H1 (cell line): ENCODE data around the gene TNS4. TPM values are rescaled to one million over a fixed set of nuclear protein-coding genes. Genes with fewer than 3 reads are reported as not detected.

Experiments used
- CTCF ChIA-PET: fragments of 300-600 bp; sonication (Branson Sonifier 250); formaldehyde crosslinking; loops from one replicate; lab custom pipeline; 2021; ENCODE audit not compliant: partially characterized antibody; lab: Charles Lee
- POLR2A ChIA-PET: fragments of 300-600 bp; sonication (Branson Sonifier 250); formaldehyde crosslinking; loops from one replicate; lab custom pipeline; 2021; ENCODE audit warnings: inconsistent platforms; ENCODE audit not compliant: partially characterized antibody; lab: Charles Lee
- DNase-seq, 2 experiments: peaks; one replicate each; pipeline versions ENCODE4 v3.0.0 to v3.0.0-alpha.2; 2010 to 2022; ENCODE audit warnings: low spot score in 2 of 2, low read depth in 1 of 2, mixed read lengths in 1 of 2
- FAIRE-seq: peaks from 2 replicates; lab custom pipeline; 2011; peaks lifted over from hg19 to GRCh38; lab: Jason Lieb, UNC
- H2AFZ ChIP-seq: 2 replicates; pipeline ENCODE4 v1.8.1; 2012; ENCODE audit warnings: low read length, inconsistent platforms
- H2AK5ac ChIP-seq: 2 replicates; pipeline ENCODE4 v1.6.1; 2013; ENCODE audit warnings: low read depth, low read length
- H2BK120ac ChIP-seq: replicated peaks from 2 replicates; pipeline ENCODE3; 2013; ENCODE audit warnings: low read depth, low read length, inconsistent platforms
- H2BK12ac ChIP-seq: 2 replicates; pipeline ENCODE4 v1.6.1; 2013; ENCODE audit warnings: low read depth, low read length
- H2BK15ac ChIP-seq: 2 replicates; pipeline ENCODE4 v1.6.1; 2013; ENCODE audit warnings: low read length
- H2BK20ac ChIP-seq: 2 replicates; pipeline ENCODE4 v1.6.1; 2013; ENCODE audit warnings: low read length
- H2BK5ac ChIP-seq: 2 replicates; pipeline ENCODE4 v1.6.1; 2013; ENCODE audit warnings: low read depth, low read length
- H3K14ac ChIP-seq: 2 replicates; pipeline ENCODE4 v1.6.1; 2013; ENCODE audit warnings: inconsistent platforms; ENCODE audit not compliant: insufficient read length
- H3K18ac ChIP-seq: 2 replicates; pipeline ENCODE4 v1.6.1; 2013; ENCODE audit warnings: low read length; ENCODE audit errors: extremely low read depth
- H3K23ac ChIP-seq: 2 replicates; pipeline ENCODE4 v1.6.1; 2013; ENCODE audit warnings: inconsistent platforms; ENCODE audit not compliant: insufficient read length
- H3K23me2 ChIP-seq: 2 replicates; pipeline ENCODE4 v1.6.1; 2013; ENCODE audit warnings: low read depth, low read length
- H3K27ac ChIP-seq: 2 replicates; pipeline ENCODE4 v1.6.1; 2011; ENCODE audit warnings: low read depth, low read length, inconsistent platforms
- H3K27me3 ChIP-seq, 4 experiments: replicated peaks in 1 of 4; 1 replicate in 1 of 4; 2 replicates in 3 of 4; pipeline versions ENCODE4 v1.6.1 to v1.8.1; 2011 to 2013; ENCODE audit warnings: low read length in 3 of 4, mild to moderate bottlenecking in 3 of 4, inconsistent platforms in 2 of 4, mixed read lengths in 2 of 4, moderate library complexity in 1 of 4; ENCODE audit not compliant: control insufficient read depth in 3 of 4, insufficient read depth in 3 of 4; ENCODE audit errors: extremely low read depth in 1 of 4
- H3K36me3 ChIP-seq, 4 experiments: 2 replicates each; pipeline versions ENCODE4 v1.6.1 to v1.8.1; 2011 to 2013; ENCODE audit warnings: mild to moderate bottlenecking in 4 of 4, low read length in 3 of 4, moderate library complexity in 2 of 4, control low read depth in 1 of 4, inconsistent platforms in 1 of 4; ENCODE audit not compliant: insufficient read depth in 4 of 4, control insufficient read depth in 2 of 4
- H3K4ac ChIP-seq: replicated peaks from 2 replicates; pipeline ENCODE3; 2013; ENCODE audit warnings: low read length, low read depth, mixed read lengths, inconsistent platforms; ENCODE audit not compliant: insufficient read length
- H3K4me1 ChIP-seq, 4 experiments: replicated peaks in 1 of 4; 1 replicate in 1 of 4; 2 replicates in 3 of 4; pipeline versions ENCODE4 v1.6.1 to v1.8.1; 2011 to 2013; ENCODE audit warnings: low read length in 3 of 4, inconsistent platforms in 2 of 4, mixed read lengths in 1 of 4; ENCODE audit not compliant: insufficient read depth in 4 of 4, control insufficient read depth in 3 of 4
- H3K4me2 ChIP-seq, 2 experiments: 2 replicates each; pipeline versions ENCODE4 v1.6.1 to v1.8.1; 2011 to 2013; ENCODE audit warnings: low read depth in 2 of 2, low read length in 2 of 2, control low read depth in 1 of 2, inconsistent platforms in 1 of 2, mild to moderate bottlenecking in 1 of 2; ENCODE audit not compliant: insufficient read depth in 1 of 2
- H3K4me3 ChIP-seq, 4 experiments: fragments of 200-600, 300-600 bp in 1 of 4; sonication (generic), shearing (Covaris generic), sonication (Bioruptor Twin) in 1 of 4; 2 replicates each; pipeline versions ENCODE4 v1.5.1 to v1.8.1; 2011 to 2016; ENCODE audit warnings: low read length in 4 of 4, low read depth in 3 of 4, control low read depth in 2 of 4, inconsistent platforms in 2 of 4, mild to moderate bottlenecking in 2 of 4, mixed read lengths in 1 of 4, moderate library complexity in 1 of 4; ENCODE audit not compliant: insufficient read depth in 2 of 4; ENCODE audit errors: extremely low read depth in 1 of 4
- H3K56ac ChIP-seq: replicated peaks from 2 replicates; pipeline ENCODE3; 2013; ENCODE audit warnings: low read depth, mild to moderate bottlenecking, mixed read lengths, low read length, inconsistent platforms; ENCODE audit not compliant: insufficient read length
- H3K79me1 ChIP-seq: 2 replicates; pipeline ENCODE4 v1.6.1; 2013; ENCODE audit warnings: low read depth, low read length, control low read depth
- H3K79me2 ChIP-seq, 2 experiments: 2 replicates each; pipeline versions ENCODE4 v1.6.1 to v1.8.1; 2012 to 2013; ENCODE audit warnings: low read length in 2 of 2, mild to moderate bottlenecking in 2 of 2, inconsistent platforms in 1 of 2; ENCODE audit not compliant: insufficient read depth in 2 of 2, control insufficient read depth in 1 of 2
- H3K9ac ChIP-seq, 4 experiments: replicated peaks in 1 of 4; 1 replicate in 1 of 4; 2 replicates in 3 of 4; pipeline versions ENCODE4 v1.6.1 to v1.8.1; 2011 to 2013; ENCODE audit warnings: low read depth in 3 of 4, low read length in 3 of 4, control low read depth in 2 of 4, mild to moderate bottlenecking in 2 of 4, moderate library complexity in 2 of 4, inconsistent platforms in 1 of 4; ENCODE audit errors: extremely low read depth in 1 of 4
- H3K9me3 ChIP-seq, 2 experiments: 2 replicates each; pipeline versions ENCODE4 v1.6.1 to v1.8.1; 2012 to 2013; ENCODE audit warnings: mild to moderate bottlenecking in 2 of 2, moderate library complexity in 2 of 2, control low read depth in 1 of 2, inconsistent platforms in 1 of 2, low read depth in 1 of 2, low read length in 1 of 2, mixed read lengths in 1 of 2; ENCODE audit not compliant: insufficient read depth in 2 of 2
- H4K20me1 ChIP-seq, 2 experiments: replicated peaks in 1 of 2; 2 replicates each; pipeline versions ENCODE3 to v1.8.1; 2011 to 2013; ENCODE audit warnings: inconsistent platforms in 2 of 2, low read length in 2 of 2, mild to moderate bottlenecking in 1 of 2; ENCODE audit not compliant: insufficient read depth in 2 of 2, control insufficient read depth in 1 of 2
- H4K5ac ChIP-seq: 2 replicates; pipeline ENCODE4 v1.6.1; 2013; ENCODE audit warnings: low read length, low read depth, mixed read lengths, inconsistent platforms; ENCODE audit not compliant: insufficient read length
- H4K8ac ChIP-seq: 2 replicates; pipeline ENCODE4 v1.8.0; 2013; ENCODE audit warnings: mild to moderate bottlenecking, moderate library complexity, low read length, inconsistent platforms; ENCODE audit not compliant: insufficient read depth; ENCODE audit errors: extremely low read depth
- H4K91ac ChIP-seq: replicated peaks from 2 replicates; pipeline ENCODE3; 2013; ENCODE audit warnings: low read length, mixed read lengths, inconsistent platforms; ENCODE audit not compliant: insufficient read length
- ASH2L ChIP-seq: fragments of 200-600, 300-600 bp; sonication (generic); IDR thresholded peaks from one replicate; pipeline ENCODE4 v1.7.1; 2017; ENCODE audit warnings: low read length
- HDAC6 ChIP-seq: IDR thresholded peaks from one replicate; pipeline ENCODE4 v1.7.1; 2012; ENCODE audit warnings: low read depth, mild to moderate bottlenecking, inconsistent platforms, low read length, moderate library complexity
- RXRA ChIP-seq: IDR thresholded peaks from 2 replicates; pipeline ENCODE4 v1.6.1; 2011; ENCODE audit warnings: low read depth, mild to moderate bottlenecking, low read length, moderate library complexity; ENCODE audit not compliant: insufficient read depth
- SP1 ChIP-seq: IDR thresholded peaks from 2 replicates; pipeline ENCODE4 v1.6.1; 2011; ENCODE audit warnings: low read depth, low read length
- WGBS, 2 experiments: shearing (Covaris generic) in 1 of 2; methylation state at CpG; one replicate each; pipeline versions ENCODE4 v1.1.6 to v1.1.7; 2013 to 2015; ENCODE audit warnings: low lambda C conversion rate in 2 of 2, mixed read lengths in 2 of 2, inconsistent platforms in 1 of 2, low coverage in 1 of 2, missing lambda C conversion rate in 1 of 2; ENCODE audit not compliant: insufficient replicate concordance in 2 of 2, insufficient coverage in 1 of 2, insufficient read length in 1 of 2; ENCODE audit errors: extremely low coverage in 1 of 2, missing lambda C conversion rate in 1 of 2; 5-methylcytosine and 5-hydroxymethylcytosine counted together
- polyA plus RNA-seq, 7 experiments: library from polyadenylated mRNA; depleted of rRNA in 3 of 7; stranded (reverse) in 5 of 7; unstranded in 2 of 7; fragments of >200 nt in 5 of 7; fragments of 200-250 nt in 2 of 7; gene quantifications; 1 replicate in 5 of 7; 2 replicates in 1 of 7; 4 replicates in 1 of 7; pipeline versions ENCODE4 v1.2.1 to v1.2.3, GENCODE V29; 2011 to 2013; ENCODE audit warnings: missing spikeins in 2 of 7, mixed read lengths in 2 of 7
- total RNA-seq: library from RNA; stranded (reverse); fragmentation: NEBNext Ultra II Directional; extraction: Animal tissue kit (Norgen Biotek cat#: 25700); gene quantifications from 2 replicates; pipeline ENCODE4 v1.2.1, GENCODE V29; 2021

Gene TNS4
- total and polyA plus RNA-seq, 2 of the 8 experiments (the other 6 are each of a cell fraction or from before 2014, with no cell fraction given), result 0.20 to 0.21 TPM

- Histone ChIP-seq H3K4me1 (peaks cover 0 to 10% (median 2%) of the 10 kb centered on the region in 4 experiments; a peak in 5 of 7 replicates), H3K23ac (no peak overlapping the region), H3K9ac (no peak overlapping the region), H2BK12ac (no peak overlapping the region), H3K36me3 (no peaks in the 10 kb centered on the region), H3K56ac (no peak overlapping the region), H4K91ac (no peak overlapping the region), H2BK20ac (no peak overlapping the region), H4K20me1 (no peaks in the 10 kb centered on the region), H3K14ac (no peak overlapping the region), H3K27ac (no peak overlapping the region), H2BK120ac (no peak overlapping the region), H3K79me2 (no peaks in the 10 kb centered on the region), H2BK5ac (no peak overlapping the region), H4K5ac (no peak overlapping the region), H3K27me3 (no peaks in the 10 kb centered on the region), H2AFZ (no peak overlapping the region), H3K18ac (no peak overlapping the region), H2BK15ac (no peak overlapping the region), H3K4me2 (no peak overlapping the region), H3K79me1 (no peaks in the 10 kb centered on the region), H3K9me3 (peaks cover 0 to 5% of the 10 kb centered on the region in 2 experiments; a peak in 1 of 4 replicates), H3K4me3 (no peak overlapping the region), H3K23me2 (no peaks in the 10 kb centered on the region; the same call in 1 of the 2 replicates), H2AK5ac (no peak overlapping the region), H4K8ac (no peak overlapping the region), H3K4ac (no peak overlapping the region)
- POLR2A ChIA-PET, result interaction anchor here (1.1 to 1.8 kb wide), 2 partner anchors 8 to 11 kb away, joined by 3 to 4 read pairs; no protein-coding TSS in a partner anchor
- WGBS, 2 experiments, result 88% methylated on average over 7 of the region's 7 CpGs; no CpG with 5 or more reads in 1 of the 2 experiments
- TF ChIP-seq ASH2L (no peak), HDAC6 (no peak), SP1 (no peak), RXRA (no peak)
- CTCF ChIA-PET, result interaction anchor here (0.6 to 19.4 kb wide), 7 partner anchors 10 to 73 kb away, joined by 3 to 435 read pairs (median 4); partner anchors contain the start of gene IGFBP4
- FAIRE-seq, result no peak
- no peak for DNase-seq
These were observed 21.0 kb upstream of the TNS4 start for GRCh38 chr17:40522250-40522960.
